ENCODE data around the gene NDUFA11. TPM values are rescaled to one million over a fixed set of nuclear protein-coding genes. Genes with fewer than 3 reads are reported as not detected.

Gene NDUFA11
- total and polyA plus RNA-seq, 2 of the 4 experiments (the other 2 are of a cell fraction), result 375 to 1,276 TPM

DNA sequence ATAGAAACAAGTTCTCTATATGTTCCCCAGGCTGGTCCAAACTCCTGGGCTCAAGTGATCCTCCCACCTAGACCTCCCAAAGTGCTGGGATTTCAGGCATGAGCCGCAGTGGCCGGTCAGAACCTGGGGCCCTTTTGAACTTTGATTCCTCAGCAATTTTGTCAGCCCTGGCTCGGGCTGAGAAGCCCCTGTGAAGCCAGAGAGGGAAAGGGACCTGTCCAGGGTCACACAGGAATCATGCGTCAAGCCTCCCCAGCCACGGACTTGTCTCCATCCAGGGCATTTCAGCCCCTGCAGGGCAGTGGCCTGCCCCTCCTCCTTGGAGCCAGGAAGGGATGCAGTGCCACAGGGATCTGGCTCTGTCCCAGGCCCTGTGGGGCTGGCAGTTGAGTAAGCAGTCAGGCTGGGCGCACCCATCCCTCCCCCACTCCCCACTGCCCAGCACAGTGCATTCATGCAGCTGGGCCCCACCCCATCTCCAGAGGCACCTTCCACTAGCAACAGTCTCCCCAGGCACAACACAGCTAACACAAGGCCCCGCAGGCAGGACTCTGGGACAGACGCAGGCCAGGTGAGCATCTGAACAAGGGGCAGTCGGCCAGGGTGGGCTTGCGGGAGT is 10.3 kb upstream of the NDUFA11 start, which contains the start of gene CAPS (continued):
- no peak for TF ChIP-seq RAD21 (IDR thresholded peaks at IDR 0.05; ENCODE audit: low read length)

DNA sequence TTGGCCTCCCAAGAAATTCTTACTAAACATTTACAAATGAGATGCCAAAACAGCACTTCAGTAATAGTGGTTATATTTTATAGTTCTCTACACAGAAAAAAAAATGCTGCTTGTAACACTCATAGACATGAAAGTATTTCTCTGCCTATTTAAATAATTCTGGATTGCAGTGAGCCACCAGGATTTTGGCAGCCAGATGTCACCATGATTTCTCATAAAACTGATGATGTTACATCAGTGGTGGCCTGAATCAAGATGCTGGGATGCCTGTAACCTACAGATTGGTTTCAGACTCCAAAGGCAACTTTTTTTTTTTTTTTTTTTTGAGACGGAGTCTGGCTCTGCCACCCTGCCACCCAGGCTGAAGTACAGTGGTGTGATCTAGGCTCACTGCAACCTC is 7.8 kb upstream of the NDUFA11 start:
- ATAC-seq (ENCODE audit: low read depth) (no peak), DNase-seq (no peak)
- TF ChIP-seq BHLHE40 (IDR thresholded peaks at IDR 0.05; ENCODE audit: low read depth, low read length) (no peak), RAD21 (IDR thresholded peaks at IDR 0.05; ENCODE audit: low read length) (no peak)
- intact Hi-C loops (cut with micrococcal nuclease) (no loop called here), dilution Hi-C loops (cut with HindIII; ENCODE audit: low sequenced_read_pairs, unreplicated experiment) (no loop called here), in situ Hi-C loops (cut with MboI; ENCODE audit: low sequenced_read_pairs) (no loop called here)
- no peak overlapping the region for H2BK15ac ChIP-seq (ENCODE audit: low read depth, low read length)
- H3K23ac ChIP-seq (ENCODE audit: low read depth, low read length), result no peak overlapping the region
- no peak overlapping the region for H3K9ac ChIP-seq (ENCODE audit: low read depth, low read length)
- no peak overlapping the region for H3K27ac ChIP-seq (ENCODE audit: insufficient read depth, low read length)
- H3K56ac ChIP-seq (ENCODE audit: extremely low read depth, insufficient read depth, low read length), result no peak overlapping the region
- H2AFZ ChIP-seq (replicated peaks; ENCODE audit: low read length, poor library complexity), result no peak overlapping the region
- no peak overlapping the region for H4K91ac ChIP-seq (ENCODE audit: insufficient read depth, low read depth, low read length)
- no peak overlapping the region for H4K8ac ChIP-seq (ENCODE audit: low read depth in 2 of 2, low read length in 2 of 2)
- no peak overlapping the region for H2BK5ac ChIP-seq (ENCODE audit: low read depth, low read length, poor library complexity, severe bottlenecking)
- ChIA-PET CTCF (no interaction called here), POLR2A (ENCODE audit: unreplicated experiment) (no interaction called here)
- peaks cover 0 to 5% of the 10 kb centered on the region in 2 experiments; a peak in 2 of 4 replicates for H3K79me1 ChIP-seq (ENCODE audit: low read depth in 1 of 2, low read length in 2 of 2)
- no CpG with 5 or more reads among the region's 1 CpG for WGBS, 2 experiments (ENCODE audit: extremely low coverage in 2 of 2, insufficient read length in 1 of 2)
- H2AK5ac ChIP-seq (ENCODE audit: low read depth, low read length), result no peak overlapping the region
- H3K4me2 ChIP-seq (ENCODE audit: low read depth, low read length), result no peak overlapping the region
- BruUV-seq (replicated peaks), result no TSS peak
- peaks cover 32% of the 10 kb centered on the region; the same call in 1 of the 2 replicates for H3K36me3 ChIP-seq (ENCODE audit: control insufficient read depth, insufficient read depth, low read length)
- H3K18ac ChIP-seq (ENCODE audit: low read depth, low read length), result no peak overlapping the region
- H2BK120ac ChIP-seq (ENCODE audit: low read depth, low read length), result no peak overlapping the region
- H2BK20ac ChIP-seq (ENCODE audit: low read depth, low read length), result no peak overlapping the region
- no peak overlapping the region for H2AK9ac ChIP-seq (replicated peaks; ENCODE audit: low read depth, low read length, poor library complexity)
- H4K20me1 ChIP-seq (ENCODE audit: insufficient read depth, low read length), result 0 out of 2 replicates have a peak, but pooled peaks cover 4% of the 10 kb centered on the region
- H3K27me3 ChIP-seq (ENCODE audit: control insufficient read depth, insufficient read depth, low read length), result no peaks in the 10 kb centered on the region
- H3K4me3 ChIP-seq (ENCODE audit: insufficient read depth, low read depth, low read length), result no peak overlapping the region
- H3K9me1 ChIP-seq (ENCODE audit: insufficient read depth, low read length), result peaks cover under 1% of the 10 kb centered on the region; the same call in 1 of the 2 replicates
- no peak overlapping the region for H3K14ac ChIP-seq (replicated peaks; ENCODE audit: low read depth, low read length)
- no peak overlapping the region for H4K5ac ChIP-seq (ENCODE audit: low read depth, low read length)
- H3K9me3 ChIP-seq (ENCODE audit: control insufficient read depth, insufficient read depth, low read length), result no peaks in the 10 kb centered on the region
- no peak overlapping the region for H3K4ac ChIP-seq (ENCODE audit: low read depth, low read length)
- H3K4me1 ChIP-seq (ENCODE audit: control insufficient read depth, insufficient read depth, low read length), result peaks cover 11% of the 10 kb centered on the region
